HL-60 (cell line): Measurements from ENCODE around the gene TALDO1.

ENCODE experiments used
- DNase-seq, 2 experiments: peaks; one replicate each; pipeline ENCODE4 v3.0.0-alpha.2; 2010 to 2020; ENCODE audit warnings: low read depth in 1 of 2, low spot score in 1 of 2
- H3K27ac ChIP-seq: fragments of 250-450 bp; sonication (Bioruptor Pico); replicated peaks from 2 replicates; pipeline ENCODE4 v1.5.1; 2020; ENCODE audit warnings: mild to moderate bottlenecking, moderate library complexity
- H3K27me3 ChIP-seq: fragments of 250-450 bp; sonication (Bioruptor Pico); 2 replicates; pipeline ENCODE4 v1.5.1; 2021; ENCODE audit warnings: mild to moderate bottlenecking, moderate library complexity; ENCODE audit not compliant: insufficient read depth, poor library complexity, severe bottlenecking
- H3K4me3 ChIP-seq: replicated peaks from 2 replicates; pipeline ENCODE4 v1.5.1; 2011; ENCODE audit warnings: mild to moderate bottlenecking, control low read depth, low read length; ENCODE audit not compliant: insufficient read depth
- CTCF ChIP-seq: IDR thresholded peaks from one replicate; pipeline ENCODE4 v1.5.1; 2011; ENCODE audit warnings: low read length, control low read depth, inconsistent platforms; ENCODE audit not compliant: insufficient read depth
- GABPA ChIP-seq: IDR thresholded peaks from 2 replicates; pipeline ENCODE4 v1.6.1; 2012; ENCODE audit warnings: low read depth
- POLR2AphosphoS5 ChIP-seq: IDR thresholded peaks from 2 replicates; pipeline ENCODE4 v1.6.1; 2012; ENCODE audit warnings: low read depth
- SPI1 ChIP-seq: IDR thresholded peaks from 2 replicates; pipeline ENCODE4 v1.6.1; 2012; ENCODE audit warnings: low read depth, mild to moderate bottlenecking, borderline replicate concordance
- TF ChIP-seq, protein P1 (sequence below): IDR thresholded peaks from 2 replicates; pipeline ENCODE4 v1.6.1; 2012; ENCODE audit warnings: low read depth; ENCODE audit not compliant: insufficient replicate concordance

Gene TALDO1

GRCh38 chr11:800473-800872 lies 53.2 kb downstream of the TALDO1 start:
- no peak for DNase-seq
- Histone ChIP-seq H3K27me3 (no peaks in the 10 kb centered on the region), H3K4me3 (no peak overlapping the region), H3K27ac (no peak overlapping the region)
- TF ChIP-seq SPI1 = no peak
- TF ChIP-seq, protein P1, sequence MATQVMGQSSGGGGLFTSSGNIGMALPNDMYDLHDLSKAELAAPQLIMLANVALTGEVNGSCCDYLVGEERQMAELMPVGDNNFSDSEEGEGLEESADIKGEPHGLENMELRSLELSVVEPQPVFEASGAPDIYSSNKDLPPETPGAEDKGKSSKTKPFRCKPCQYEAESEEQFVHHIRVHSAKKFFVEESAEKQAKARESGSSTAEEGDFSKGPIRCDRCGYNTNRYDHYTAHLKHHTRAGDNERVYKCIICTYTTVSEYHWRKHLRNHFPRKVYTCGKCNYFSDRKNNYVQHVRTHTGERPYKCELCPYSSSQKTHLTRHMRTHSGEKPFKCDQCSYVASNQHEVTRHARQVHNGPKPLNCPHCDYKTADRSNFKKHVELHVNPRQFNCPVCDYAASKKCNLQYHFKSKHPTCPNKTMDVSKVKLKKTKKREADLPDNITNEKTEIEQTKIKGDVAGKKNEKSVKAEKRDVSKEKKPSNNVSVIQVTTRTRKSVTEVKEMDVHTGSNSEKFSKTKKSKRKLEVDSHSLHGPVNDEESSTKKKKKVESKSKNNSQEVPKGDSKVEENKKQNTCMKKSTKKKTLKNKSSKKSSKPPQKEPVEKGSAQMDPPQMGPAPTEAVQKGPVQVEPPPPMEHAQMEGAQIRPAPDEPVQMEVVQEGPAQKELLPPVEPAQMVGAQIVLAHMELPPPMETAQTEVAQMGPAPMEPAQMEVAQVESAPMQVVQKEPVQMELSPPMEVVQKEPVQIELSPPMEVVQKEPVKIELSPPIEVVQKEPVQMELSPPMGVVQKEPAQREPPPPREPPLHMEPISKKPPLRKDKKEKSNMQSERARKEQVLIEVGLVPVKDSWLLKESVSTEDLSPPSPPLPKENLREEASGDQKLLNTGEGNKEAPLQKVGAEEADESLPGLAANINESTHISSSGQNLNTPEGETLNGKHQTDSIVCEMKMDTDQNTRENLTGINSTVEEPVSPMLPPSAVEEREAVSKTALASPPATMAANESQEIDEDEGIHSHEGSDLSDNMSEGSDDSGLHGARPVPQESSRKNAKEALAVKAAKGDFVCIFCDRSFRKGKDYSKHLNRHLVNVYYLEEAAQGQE = no peak
- no peak for TF ChIP-seq GABPA
- no peak for TF ChIP-seq CTCF
- no peak for TF ChIP-seq POLR2AphosphoS5

- no peak for DNase-seq
- TF ChIP-seq POLR2AphosphoS5 (no peak), SPI1 (no peak)
- Histone ChIP-seq H3K27me3 (no peaks in the 10 kb centered on the region), H3K27ac (no peak overlapping the region), H3K4me3 (no peak overlapping the region)
Observed at GRCh38 chr11:801097-801780, 54.0 kb downstream of the TALDO1 start.

DNA sequence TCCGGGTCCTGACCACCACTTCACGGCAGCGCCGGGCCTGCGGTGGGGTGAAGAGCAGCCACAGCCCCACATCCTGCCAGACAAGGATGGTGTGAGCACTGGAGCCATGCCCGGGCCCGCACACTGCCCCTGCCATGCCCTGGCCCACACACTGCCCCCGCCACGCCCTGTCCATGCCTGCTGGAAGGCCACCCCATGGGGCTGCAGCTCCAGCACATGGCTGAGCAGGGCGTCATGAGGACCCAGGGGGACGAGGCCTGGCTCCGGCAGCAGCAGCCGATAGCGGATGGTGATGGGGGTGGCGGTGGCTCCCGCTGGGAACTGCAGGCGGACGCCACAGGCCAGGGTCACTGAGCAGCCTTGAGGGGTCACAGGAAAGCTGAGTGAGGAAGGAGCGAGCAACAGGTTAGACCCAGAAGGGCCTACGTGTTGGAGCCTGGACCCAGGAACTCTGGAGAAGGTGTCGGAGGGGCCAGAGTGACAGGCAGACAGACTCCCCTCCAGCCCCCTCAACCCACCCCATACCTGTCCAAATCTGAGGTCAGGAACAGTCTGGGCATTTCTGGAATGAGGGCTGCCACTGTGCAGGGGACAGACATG lies 54.9 kb downstream of the TALDO1 start:
- H3K27me3 ChIP-seq = no peaks in the 10 kb centered on the region
- H3K4me3 ChIP-seq = no peak overlapping the region
- no peak overlapping the region for H3K27ac ChIP-seq
- DNase-seq = no peak
- TF ChIP-seq CTCF (no peak), POLR2AphosphoS5 (no peak), SPI1 (no peak), GABPA (no peak)
- TF ChIP-seq, protein P1 = no peak

GRCh38 chr11:802693-803466 lies 55.6 kb downstream of the TALDO1 start:
- no peak for TF ChIP-seq GABPA
- no peak for TF ChIP-seq CTCF
- TF ChIP-seq POLR2AphosphoS5 = no peak
- TF ChIP-seq SPI1 = no peak
- TF ChIP-seq, protein P1 = no peak
- Histone ChIP-seq H3K4me3 (no peak overlapping the region), H3K27ac (no peak overlapping the region), H3K27me3 (no peaks in the 10 kb centered on the region)
- no peak for DNase-seq
